ENCODE data around the gene ISL1. TPM values are rescaled to one million over a fixed set of nuclear protein-coding genes. Genes with fewer than 3 reads are reported as not detected.

Gene ISL1
- total and polyA plus RNA-seq, 2 of the 13 experiments (the other 11 are each of a cell fraction or from before 2014, with no cell fraction given): not detected

- Histone ChIP-seq H2AFZ (ENCODE audit: low read length) (no peak overlapping the region), H3K4me2 (ENCODE audit: low read depth, low read length) (no peak overlapping the region), H3K27ac (ENCODE audit: extremely low read length, insufficient read depth, low read length) (no peak overlapping the region), H3K4me1 (ENCODE audit: insufficient read depth, low read length) (no peaks in the 10 kb centered on the region), H3K9me3 (ENCODE audit: low read length) (no peaks in the 10 kb centered on the region), H3K4me3 (replicated peaks in 1 of 3; ENCODE audit: insufficient read depth in 1 of 3, low read depth in 2 of 3, low read length in 3 of 3) (no peak overlapping the region), H4K20me1 (ENCODE audit: insufficient read depth, low read length) (no peaks in the 10 kb centered on the region), H3K36me3 (replicated peaks in 1 of 2; ENCODE audit: control insufficient read depth in 1 of 2, insufficient read depth in 2 of 2, low read length in 2 of 2) (no peaks in the 10 kb centered on the region), H3K79me2 (ENCODE audit: insufficient read depth, low read length) (no peaks in the 10 kb centered on the region), H3K27me3 (ENCODE audit: control insufficient read depth in 1 of 2, insufficient read depth in 2 of 2, low read length in 2 of 2) (peaks cover 4 to 49% of the 10 kb centered on the region in 2 experiments; a peak in 4 of 5 replicates), H3K9ac (ENCODE audit: insufficient read depth, low read depth, low read length) (no peak overlapping the region)
- 41% methylated on average over 11 of the region's 12 CpGs for WGBS (ENCODE audit: low lambda C conversion rate)
- ChIA-PET POLR2A (no interaction called here), CTCF (ENCODE audit: low intra/inter-chr PET ratio, low total read pairs) (no interaction called here)
- FAIRE-seq: no peak
- in situ Hi-C loops (cut with HindIII; ENCODE audit: extremely low pct_ligation_motif_present, low pct_unique_long_range_greater_than_20kb): loop anchor here (25.0 kb wide), 2 partner anchors 634 to 1284 kb away; no protein-coding TSS in a partner anchor
- no peak for DNase-seq (ENCODE audit: low spot score)
- intact Hi-C loops (cut with micrococcal nuclease; ENCODE audit: unreplicated experiment): no loop called here
- BruUV-seq (replicated peaks): no TSS peak
- ATAC-seq: no peak
- TF ChIP-seq SALL1 (CRISPR knock-in tag; IDR thresholded peaks at IDR 0.05) (no peak), ZNF253 (CRISPR knock-in tag; IDR thresholded peaks at IDR 0.05; ENCODE audit: borderline replicate concordance) (no peak), PAXIP1 (CRISPR knock-in tag; conservative IDR thresholded peaks at IDR 0.05) (no peak), PATZ1 (CRISPR knock-in tag; IDR thresholded peaks at IDR 0.05) (no peak), ZKSCAN1 (IDR thresholded peaks at IDR 0.05; ENCODE audit: low read length) (no peak), ZNF142 (CRISPR knock-in tag; IDR thresholded peaks at IDR 0.05) (no peak), TCF7L2 (IDR thresholded peaks at IDR 0.05; ENCODE audit: low read depth, low read length) (no peak), GRHL1 (CRISPR knock-in tag; conservative IDR thresholded peaks at IDR 0.05) (no peak)
Measured at GRCh38 chr5:51378061-51378409, 5.2 kb upstream of the ISL1 start.
